WTC11 (cell line): Measurements from ENCODE around the gene NRXN3. TPM values are rescaled to one million over a fixed set of nuclear protein-coding genes. Genes with fewer than 3 reads are reported as not detected.

Source experiments
- ATAC-seq: fragments of 200-7000 bp; cut with Tn5 transposase; 2 replicates; pipeline ENCODE4 v1.10.0; 2021; ENCODE audit warnings: mild to moderate bottlenecking, moderate library complexity
- CTCF ChIA-PET: fragments of 300-600 bp; sonication (Branson Sonifier 250); formaldehyde crosslinking; loops from one replicate; lab custom pipeline; 2021; ENCODE audit warnings: antibody characterized with exemption; lab: Charles Lee
- POLR2A ChIA-PET: fragments of 350-600 bp; sonication (Branson Sonifier 250); formaldehyde crosslinking; loops from one replicate; lab custom pipeline; 2021; ENCODE audit warnings: antibody characterized with exemption; lab: Charles Lee
- DNase-seq: peaks from one replicate; pipeline ENCODE4 v3.0.0; 2021; ENCODE audit warnings: low spot score
- H3K27ac Mint-ChIP-seq: 2 replicates; pipeline ENCODE4 v1.8.0; 2021; ENCODE audit warnings: mixed read lengths
- H3K27me3 Mint-ChIP-seq: 2 replicates; pipeline ENCODE4 v1.8.0; 2021; ENCODE audit warnings: low read depth, mild to moderate bottlenecking, moderate library complexity, mixed read lengths
- H3K36me3 Mint-ChIP-seq: 2 replicates; pipeline ENCODE4 v1.8.0; 2021; ENCODE audit warnings: mixed read lengths
- H3K4me1 Mint-ChIP-seq: 2 replicates; pipeline ENCODE4 v1.8.0; 2022; ENCODE audit warnings: mixed read lengths
- H3K4me3 Mint-ChIP-seq: 2 replicates; pipeline ENCODE4 v1.8.0; 2021; ENCODE audit warnings: mild to moderate bottlenecking, moderate library complexity, mixed read lengths
- H3K9me3 Mint-ChIP-seq: 2 replicates; pipeline ENCODE4 v1.8.0; 2021; ENCODE audit warnings: mixed read lengths
- ATF3 ChIP-seq: sonication (generic); formaldehyde crosslinking; conservative IDR thresholded peaks from 2 replicates; pipeline ENCODE4 v1.8.1; 2022; ENCODE audit warnings: mild to moderate bottlenecking, missing genetic modification reagents
- E2F1 ChIP-seq: sonication (generic); formaldehyde crosslinking; IDR thresholded peaks from 2 replicates; pipeline ENCODE4 v1.8.0; 2022; ENCODE audit warnings: mild to moderate bottlenecking, missing genetic modification reagents
- E2F4 ChIP-seq: sonication (generic); formaldehyde crosslinking; IDR thresholded peaks from 2 replicates; pipeline ENCODE4 v1.8.1; 2022; ENCODE audit warnings: low read depth, mild to moderate bottlenecking, moderate library complexity, missing genetic modification reagents, borderline replicate concordance
- ELF4 ChIP-seq: sonication (generic); formaldehyde crosslinking; IDR thresholded peaks from 2 replicates; pipeline ENCODE4 v1.8.1; 2022; ENCODE audit warnings: low read depth, mild to moderate bottlenecking, moderate library complexity, missing genetic modification reagents
- EMX1 ChIP-seq: fragments of 250-450 bp; sonication (Bioruptor Pico); IDR thresholded peaks from 2 replicates; pipeline ENCODE4 v1.8.0; 2021; ENCODE audit warnings: mild to moderate bottlenecking
- ERG ChIP-seq: fragments of 250-450 bp; sonication (Bioruptor Pico); IDR thresholded peaks from 2 replicates; pipeline ENCODE4 v1.8.0; 2021; ENCODE audit warnings: mild to moderate bottlenecking
- HMGA2 ChIP-seq: fragments of 250-450 bp; sonication (Bioruptor Pico); IDR thresholded peaks from 2 replicates; pipeline ENCODE4 v1.4.0; 2021; ENCODE audit warnings: mild to moderate bottlenecking, moderate library complexity
- JUN ChIP-seq: sonication (generic); formaldehyde crosslinking; IDR thresholded peaks from 2 replicates; pipeline ENCODE4 v1.8.0; 2023; ENCODE audit warnings: mild to moderate bottlenecking, missing genetic modification reagents
- KAT7 ChIP-seq: sonication (generic); formaldehyde crosslinking; IDR thresholded peaks from 2 replicates; pipeline ENCODE4 v1.8.1; 2023; ENCODE audit warnings: missing genetic modification reagents, mild to moderate bottlenecking, borderline replicate concordance
- MXD4 ChIP-seq: fragments of 250-450 bp; sonication (Bioruptor Pico); IDR thresholded peaks from 2 replicates; pipeline ENCODE4 v1.8.0; 2021; ENCODE audit warnings: mild to moderate bottlenecking, moderate library complexity, borderline replicate concordance
- NFYB ChIP-seq: sonication (generic); formaldehyde crosslinking; conservative IDR thresholded peaks from 2 replicates; pipeline ENCODE4 v1.8.0; 2022; ENCODE audit warnings: low read depth, missing genetic modification reagents
- NR1H2 ChIP-seq: sonication (generic); formaldehyde crosslinking; IDR thresholded peaks from 2 replicates; pipeline ENCODE4 v1.9.0; 2021; ENCODE audit warnings: mild to moderate bottlenecking, moderate library complexity, missing genetic modification reagents
- NR2C2 ChIP-seq: sonication (generic); formaldehyde crosslinking; IDR thresholded peaks from 2 replicates; pipeline ENCODE4 v1.8.0; 2022; ENCODE audit warnings: mild to moderate bottlenecking, missing genetic modification reagents
- SOX15 ChIP-seq: fragments of 250-450 bp; sonication (Bioruptor Pico); IDR thresholded peaks from 2 replicates; pipeline ENCODE4 v1.9.0; 2021; ENCODE audit warnings: mild to moderate bottlenecking
- TEAD4 ChIP-seq: sonication (generic); formaldehyde crosslinking; IDR thresholded peaks from 2 replicates; pipeline ENCODE4 v1.8.0; 2022; ENCODE audit warnings: mild to moderate bottlenecking, missing genetic modification reagents
- USF1 ChIP-seq: sonication (generic); formaldehyde crosslinking; IDR thresholded peaks from 2 replicates; pipeline ENCODE4 v1.8.0; 2022; ENCODE audit warnings: mild to moderate bottlenecking, missing genetic modification reagents
- USF2 ChIP-seq: sonication (generic); formaldehyde crosslinking; IDR thresholded peaks from 2 replicates; pipeline ENCODE4 v1.8.1; 2023; ENCODE audit warnings: mild to moderate bottlenecking, missing genetic modification reagents, moderate library complexity
- ZBTB21 ChIP-seq: sonication (generic); formaldehyde crosslinking; IDR thresholded peaks from 2 replicates; pipeline ENCODE4 v1.8.1; 2023; ENCODE audit warnings: mild to moderate bottlenecking, missing genetic modification reagents, borderline replicate concordance
- ZMAT4 ChIP-seq: fragments of 250-450 bp; sonication (Bioruptor Pico); IDR thresholded peaks from 2 replicates; pipeline ENCODE4 v1.9.0; 2021; ENCODE audit warnings: mild to moderate bottlenecking
- ZNF416 ChIP-seq: fragments of 250-450 bp; sonication (Bioruptor Pico); IDR thresholded peaks from 2 replicates; pipeline ENCODE4 v1.9.0; 2021; ENCODE audit warnings: mild to moderate bottlenecking, inconsistent platforms
- ZNF532 ChIP-seq: fragments of 250-450 bp; sonication (Bioruptor Pico); IDR thresholded peaks from 2 replicates; pipeline ENCODE4 v1.9.0; 2021; ENCODE audit warnings: mild to moderate bottlenecking, borderline replicate concordance
- total RNA-seq: library from RNA; stranded (reverse); gene quantifications from 3 replicates; pipeline ENCODE4 v1.2.3, GENCODE V29; 2021

The NRXN3 gene
- total RNA-seq, 1 experiment from 2014 or later, result 3.0 TPM

- TF ChIP-seq USF2 (CRISPR knock-in tag) (no peak), ZBTB21 (CRISPR knock-in tag) (no peak), NR2C2 (no peak), E2F1 (CRISPR knock-in tag) (no peak), ELF4 (no peak)
These were observed 914.7 kb downstream of the NRXN3 start (continued) for GRCh38 chr14:79084861-79085260.

GRCh38 chr14:79089576-79089975, 919.4 kb downstream of the NRXN3 start:
- Mint-ChIP-seq H3K36me3 (no peaks in the 10 kb centered on the region), H3K4me1 (peaks cover 9% of the 10 kb centered on the region), H3K27me3 (peaks cover 80% of the 10 kb centered on the region), H3K9me3 (peaks cover 4% of the 10 kb centered on the region), H3K27ac (no peak overlapping the region), H3K4me3 (no peak overlapping the region)
- no peak for ATAC-seq
- ChIA-PET CTCF (interaction anchor here (0.6 kb wide), 1 partner anchor 958 kb away, joined by 3 read pairs; no protein-coding TSS in a partner anchor), POLR2A (no interaction called here)
- TF ChIP-seq SOX15 (CRISPR knock-in tag), result no peak
- TF ChIP-seq ERG (CRISPR knock-in tag), result no peak
- TF ChIP-seq ZNF532 (CRISPR knock-in tag), result no peak
- DNase-seq, result no peak

- ChIA-PET CTCF (interaction anchor here (0.6 to 1.4 kb wide), 3 partner anchors 453 to 541 kb away, joined by 3 to 6 read pairs (median 4); no protein-coding TSS in a partner anchor), POLR2A (interaction anchor here (0.7 kb wide), 1 partner anchor 472 kb away, joined by 6 read pairs; no protein-coding TSS in a partner anchor)
- DNase-seq, result no peak
- peaks cover 83% of the 10 kb centered on the region for H3K27me3 Mint-ChIP-seq
- H3K9me3 Mint-ChIP-seq, result peaks cover 6% of the 10 kb centered on the region
- H3K4me1 Mint-ChIP-seq, result peaks cover 12% of the 10 kb centered on the region
- ATAC-seq, result no peak
- H3K4me3 Mint-ChIP-seq, result no peak overlapping the region
- H3K36me3 Mint-ChIP-seq, result no peaks in the 10 kb centered on the region
- no peak overlapping the region for H3K27ac Mint-ChIP-seq
- TF ChIP-seq ZMAT4 (CRISPR knock-in tag) (no peak), ZNF416 (CRISPR knock-in tag) (no peak), E2F4 (CRISPR knock-in tag) (no peak), TEAD4 (CRISPR knock-in tag) (no peak), MXD4 (CRISPR knock-in tag) (no peak), EMX1 (CRISPR knock-in tag) (no peak), KAT7 (CRISPR knock-in tag) (no peak), NR1H2 (CRISPR knock-in tag) (no peak), HMGA2 (CRISPR knock-in tag) (no peak), USF1 (CRISPR knock-in tag) (no peak), ZBTB21 (CRISPR knock-in tag) (no peak), NFYB (CRISPR knock-in tag) (no peak), ATF3 (CRISPR knock-in tag) (no peak), JUN (CRISPR knock-in tag) (no peak)
These were observed 920.5 kb downstream of the NRXN3 start for GRCh38 chr14:79090641-79091180.
